IPS DF 4.7 (cell line): ENCODE data around the gene OR9A2.
"Not testable (repeated sequence)": the region's sequence is repeated elsewhere in the genome, so short reads cannot be mapped to it uniquely, and the experiment has no call there.

Experiments
- DNase-seq: peaks from one replicate; pipeline ENCODE4 v3.0.0-alpha.2; 2013; ENCODE audit warnings: low spot score; ENCODE audit errors: extremely low read depth

The OR9A2 gene

DNA sequence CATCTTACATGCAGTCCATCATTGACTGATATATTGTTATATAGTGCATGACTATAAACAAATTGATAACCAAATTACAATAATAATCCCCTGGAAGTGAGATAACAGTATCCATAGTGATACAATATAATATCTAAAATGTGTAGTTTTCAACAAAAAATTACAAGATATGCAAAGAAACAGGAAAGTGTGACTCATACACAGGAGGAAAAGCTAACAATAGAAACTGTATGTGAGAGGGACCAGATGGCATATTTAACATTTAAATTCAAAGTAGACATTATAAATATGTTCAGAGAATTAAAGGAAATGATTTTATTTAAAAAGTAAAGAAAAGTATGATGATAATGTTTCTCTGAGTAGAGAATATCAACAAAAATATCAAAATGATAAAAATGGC is 8.0 kb downstream of the OR9A2 start:
- no peak for DNase-seq

- DNase-seq, result no peak
Measured at GRCh38 chr7:143016996-143017395, 9.9 kb downstream of the OR9A2 start.

DNA sequence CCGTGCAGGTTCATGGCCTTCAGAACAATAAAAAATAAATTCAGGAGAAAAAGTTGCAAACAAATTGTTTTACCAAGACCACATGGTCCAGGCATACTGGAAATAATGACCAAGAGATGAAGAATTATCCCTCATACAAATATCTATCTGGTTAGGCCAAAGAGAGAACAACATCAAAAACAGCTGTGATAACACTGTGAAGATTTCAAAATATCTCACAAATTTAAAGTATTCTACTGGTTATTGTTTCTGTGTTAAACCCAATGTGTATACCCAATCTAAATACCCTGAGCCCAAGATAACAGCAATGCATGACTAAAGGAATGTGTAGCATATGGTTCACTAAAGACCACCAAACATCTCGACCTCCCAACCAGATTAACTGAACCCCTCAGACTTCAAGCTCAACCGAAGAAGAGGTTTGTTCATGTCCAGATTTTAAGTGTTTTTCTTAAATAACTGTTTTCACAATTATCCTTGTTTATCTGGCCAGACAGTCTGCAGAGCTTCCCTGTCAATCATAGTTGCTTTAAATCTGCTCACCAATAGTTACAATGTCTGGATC is 10.9 kb downstream of the OR9A2 start:
- DNase-seq, result no peak

DNA sequence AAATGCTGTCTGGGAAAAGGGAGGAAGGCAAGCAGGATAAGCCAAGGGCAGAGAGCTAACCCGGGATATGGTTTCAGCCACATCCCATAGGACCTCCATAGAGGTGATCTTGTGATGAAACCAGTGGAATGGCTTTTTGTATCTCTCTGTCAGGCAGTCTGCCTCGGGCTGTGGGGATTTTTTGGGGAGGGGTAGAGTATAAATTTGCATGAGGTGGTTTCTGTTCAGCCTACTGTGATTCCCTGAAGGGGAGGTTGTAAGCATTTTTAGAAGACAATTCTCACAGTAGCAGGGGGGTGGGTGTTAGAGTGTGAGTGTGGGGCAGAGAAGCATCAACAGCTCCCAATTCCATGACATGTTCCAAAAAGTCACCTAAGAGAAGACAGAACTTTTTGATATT is 11.8 kb downstream of the OR9A2 start:
- DNase-seq, result no peak

GRCh38 chr7:143013893-143014292 is 13.0 kb downstream of the OR9A2 start:
- no peak for DNase-seq

DNA sequence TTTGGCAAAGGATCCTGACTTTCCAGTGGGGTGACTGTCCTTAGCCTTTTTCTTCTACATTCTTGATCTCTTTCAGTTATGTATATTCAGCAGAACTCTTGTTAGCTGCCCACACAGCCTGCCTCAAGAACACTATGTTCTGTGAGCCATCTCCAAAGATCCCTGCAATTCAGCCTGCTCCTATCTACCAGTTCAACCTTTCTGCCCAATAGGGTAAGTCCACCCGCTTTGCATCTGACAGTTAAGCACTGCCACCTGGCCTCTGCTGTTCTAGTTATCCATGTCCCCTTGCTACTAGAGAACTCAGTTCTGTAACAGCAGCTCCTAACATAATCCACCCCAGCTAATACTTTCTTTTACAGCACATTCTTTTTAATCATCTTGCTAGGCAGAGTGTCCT is 13.5 kb downstream of the OR9A2 start:
- no peak for DNase-seq

DNA sequence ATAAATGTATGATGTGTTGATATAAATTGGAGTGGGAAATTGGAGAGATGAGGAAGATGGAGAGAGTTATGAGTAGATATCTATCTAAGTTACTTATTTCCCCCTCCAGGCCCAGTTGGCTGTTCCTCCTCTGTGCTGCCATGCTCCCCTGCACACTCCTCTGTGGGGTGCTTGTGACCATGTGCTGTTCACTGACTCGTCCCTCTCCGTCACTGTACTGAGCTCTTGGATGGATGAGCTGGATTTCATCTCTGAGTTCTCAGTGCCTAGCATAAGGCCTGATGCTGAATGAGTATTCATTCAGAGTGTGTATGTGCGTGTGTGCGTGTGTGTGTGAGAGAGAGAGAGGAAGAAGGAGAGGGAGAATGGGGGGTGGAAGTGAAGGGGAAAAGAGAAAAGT is 14.5 kb downstream of the OR9A2 start:
- DNase-seq, result no peak

DNA sequence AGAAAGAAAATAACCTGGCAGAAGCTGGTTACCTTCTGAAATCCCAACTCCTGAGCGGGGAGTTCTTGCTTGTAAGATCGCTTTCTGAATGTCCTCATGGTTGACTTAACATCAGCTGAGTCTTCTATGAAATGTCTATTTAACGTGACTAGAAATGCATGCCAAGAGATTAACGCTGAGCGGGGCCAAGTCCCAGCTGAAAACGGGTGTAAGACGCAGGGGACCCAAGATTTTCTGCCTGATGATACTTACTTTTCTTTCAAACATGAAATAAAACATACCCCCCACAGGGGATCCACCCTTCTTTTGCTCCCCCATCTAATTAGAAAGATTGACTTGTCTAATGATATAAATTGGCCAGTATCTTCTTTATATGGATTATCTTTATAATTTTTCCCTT is 14.9 kb downstream of the OR9A2 start:
- no peak for DNase-seq

- DNase-seq, result peak; percentile 62
Measured at GRCh38 chr7:143008007-143008901, 18.7 kb downstream of the OR9A2 start.

GRCh38 chr7:143005632-143006260 is 21.2 kb downstream of the OR9A2 start:
- DNase-seq, result no peak

GRCh38 chr7:143003393-143004051 is 23.4 kb downstream of the OR9A2 start:
- DNase-seq, result peak; percentile 16

- DNase-seq, result no peak
Measured at GRCh38 chr7:143002898-143003297, 24.0 kb downstream of the OR9A2 start.

GRCh38 chr7:143002106-143002505 is 24.8 kb downstream of the OR9A2 start:
- DNase-seq, result no peak

- no peak for DNase-seq
Measured at GRCh38 chr7:143000648-143001047, 26.3 kb downstream of the OR9A2 start.

DNA sequence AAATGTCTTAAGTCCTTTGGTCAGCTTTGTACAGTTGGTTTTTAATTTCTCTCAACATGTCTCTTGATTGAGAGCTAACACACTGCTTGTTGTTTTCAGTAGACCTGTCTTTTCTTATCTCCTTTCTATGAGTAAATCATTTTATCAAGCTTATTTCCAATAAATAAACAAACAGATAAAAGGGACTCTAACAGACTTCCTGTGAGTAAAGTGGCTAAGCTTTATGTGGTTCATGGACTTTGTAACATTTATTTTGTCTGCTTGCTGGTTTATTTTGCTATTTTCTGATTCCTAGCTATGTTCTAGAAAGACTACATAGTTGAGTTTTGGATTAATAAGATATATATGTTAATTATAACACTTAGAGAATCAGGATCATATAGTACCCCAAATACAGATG is 27.1 kb downstream of the OR9A2 start:
- no peak for DNase-seq

DNA sequence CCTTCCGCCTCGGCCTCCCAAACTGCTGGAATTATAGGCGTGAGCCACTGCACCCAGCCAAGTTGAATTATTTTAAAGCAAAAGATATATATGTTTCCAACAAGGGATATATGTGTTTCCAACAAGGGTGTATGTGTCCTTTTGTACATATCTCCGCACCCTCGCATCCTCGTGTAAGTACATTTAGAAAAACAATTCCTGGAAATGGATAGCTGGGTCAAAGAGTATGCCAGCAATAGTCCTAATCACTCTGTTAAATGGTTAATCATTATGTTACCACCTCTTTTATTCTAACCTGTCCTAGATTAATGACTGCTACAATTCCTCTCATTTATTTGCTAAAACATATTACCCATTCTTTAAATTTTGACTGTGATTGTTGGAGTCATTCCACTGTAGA is 28.0 kb downstream of the OR9A2 start:
- DNase-seq, result no peak

- DNase-seq, result no peak
Measured at GRCh38 chr7:142997456-142997989, 29.4 kb downstream of the OR9A2 start.

- DNase-seq, result no peak
Measured at GRCh38 chr7:142992427-142992826, 34.5 kb downstream of the OR9A2 start.

DNA sequence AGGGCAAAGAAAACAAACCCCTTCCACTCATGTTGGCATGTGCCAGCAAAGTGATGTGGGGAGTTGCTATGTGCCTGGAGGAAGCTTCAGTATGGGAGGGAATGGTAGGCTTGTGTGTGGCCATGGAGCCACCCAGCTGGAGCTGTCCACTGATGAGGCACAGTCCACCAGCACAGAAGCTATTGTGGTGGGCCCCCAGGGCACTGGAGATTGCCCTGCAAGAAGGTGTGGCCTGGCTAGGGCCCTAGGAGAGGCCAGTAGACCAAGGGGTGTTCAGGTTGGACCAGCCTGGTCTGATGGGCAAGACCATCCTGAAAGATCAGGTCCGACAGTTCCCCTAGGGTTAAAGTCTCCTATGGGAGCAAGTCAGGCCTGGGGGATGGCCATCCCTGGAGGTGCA is 42.6 kb downstream of the OR9A2 start:
- no peak for DNase-seq

DNA sequence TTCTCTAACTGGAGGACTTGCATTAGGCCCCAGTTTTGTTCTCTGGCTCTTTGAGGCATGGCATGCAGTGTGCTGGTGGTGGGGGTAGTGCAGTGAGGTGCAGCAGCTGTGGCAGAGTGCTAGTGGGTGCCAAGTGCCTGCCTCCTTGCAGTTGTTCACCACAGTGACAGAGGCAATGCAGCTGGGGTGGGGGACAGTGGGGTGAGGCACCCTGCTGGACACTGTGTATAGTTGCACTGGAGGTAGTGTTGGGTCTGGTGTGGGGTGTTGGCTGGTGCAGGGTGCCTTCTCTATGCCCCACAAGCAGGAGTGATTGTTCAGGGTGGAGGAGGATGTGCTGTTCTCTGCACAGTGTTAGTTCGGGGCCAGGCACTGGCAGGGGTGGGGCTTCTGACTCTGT is 43.1 kb downstream of the OR9A2 start:
- DNase-seq, result no peak

DNA sequence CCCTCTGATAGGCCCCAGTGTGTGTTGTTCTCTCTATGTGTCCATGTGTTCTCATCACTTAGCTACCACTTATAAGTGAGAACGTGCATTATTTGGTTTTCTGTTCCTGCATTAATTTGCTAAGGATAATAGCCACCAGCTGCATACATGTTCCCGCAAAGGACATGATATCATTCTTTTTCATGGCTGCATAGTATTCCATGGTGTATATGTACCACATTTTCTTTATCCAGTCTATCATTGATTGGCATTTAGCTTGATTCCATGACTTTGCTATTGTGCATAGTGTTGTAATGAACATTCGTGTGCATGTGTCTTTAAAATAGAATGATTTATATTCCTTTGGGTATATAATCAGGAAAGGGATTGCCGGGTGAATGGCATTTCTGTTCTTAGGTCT is 48.5 kb downstream of the OR9A2 start:
- not testable (repeated sequence) for DNase-seq
